Articular chondrocyte of knee joint (primary cell): Measurements from ENCODE around the gene CACNB3. TPM values are rescaled to one million over a fixed set of nuclear protein-coding genes. Genes with fewer than 3 reads are reported as not detected.

Source experiments
- small RNA-seq: library from RNA; depleted of rRNA; stranded (forward); fragments of <200 nt; gene quantifications from one replicate; pipeline ENCODE3, GENCODE V24; 2012
- total RNA-seq: library from RNA; depleted of rRNA; stranded (reverse); fragments of >200 nt; gene quantifications from 2 replicates; pipeline ENCODE4 v1.2.3, GENCODE V29; 2012

CACNB3 gene
- total RNA-seq, result 16.9 and 21.4 TPM in 2 replicates

DNA sequence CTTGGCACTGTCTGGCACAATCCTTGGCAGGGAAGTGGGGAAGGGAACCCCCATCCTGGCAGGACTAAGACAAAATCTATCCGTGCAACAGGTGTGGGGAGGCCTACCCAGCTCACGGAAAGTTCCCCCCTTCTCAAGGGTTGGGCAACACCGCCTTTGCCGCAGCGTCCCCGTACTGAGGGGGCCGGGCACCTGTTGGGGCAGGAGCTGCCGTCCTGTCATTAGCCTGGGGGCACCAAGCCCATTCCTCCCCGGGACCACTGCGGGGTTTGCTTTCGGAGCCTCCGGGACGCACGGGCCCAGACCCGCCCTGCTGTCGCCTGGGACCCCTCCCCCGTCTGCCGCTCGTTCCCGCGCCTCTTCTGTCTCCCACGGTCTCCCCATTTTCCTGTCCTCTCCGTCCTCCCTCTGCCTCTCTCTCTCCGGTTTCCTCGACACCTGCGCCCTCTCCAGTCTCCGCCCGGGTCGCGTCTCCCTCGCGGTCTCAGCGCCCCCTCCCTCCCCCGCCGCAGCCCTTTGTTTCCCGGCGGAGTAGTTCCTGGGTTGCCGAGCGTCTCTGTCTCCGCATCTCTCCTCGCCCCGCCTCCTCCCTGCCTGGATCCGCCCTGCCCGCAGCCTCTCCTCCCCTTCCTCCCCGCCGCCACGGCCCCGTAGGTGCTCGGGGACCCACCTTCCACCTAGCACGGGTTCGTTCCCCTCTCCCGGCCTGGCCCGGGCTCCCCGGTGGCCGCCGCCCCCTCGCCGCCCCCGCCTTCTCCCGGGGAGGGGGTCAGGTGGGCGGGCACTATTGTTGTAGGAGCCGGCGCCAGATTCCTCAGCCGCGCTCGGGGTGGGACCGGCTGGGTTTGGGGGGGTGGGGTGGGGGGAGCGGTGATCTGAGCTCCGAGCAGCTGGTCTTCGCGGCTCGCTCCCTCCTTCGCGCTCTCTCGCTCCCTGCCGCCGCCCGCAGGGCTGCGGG lies at the start of gene CACNB3:
TSS of gene CACNB3 (plus strand) at position 624 of the 958 bp plus-strand sequence. CDS start 434 bp downstream, outside the sequence.

DNA sequence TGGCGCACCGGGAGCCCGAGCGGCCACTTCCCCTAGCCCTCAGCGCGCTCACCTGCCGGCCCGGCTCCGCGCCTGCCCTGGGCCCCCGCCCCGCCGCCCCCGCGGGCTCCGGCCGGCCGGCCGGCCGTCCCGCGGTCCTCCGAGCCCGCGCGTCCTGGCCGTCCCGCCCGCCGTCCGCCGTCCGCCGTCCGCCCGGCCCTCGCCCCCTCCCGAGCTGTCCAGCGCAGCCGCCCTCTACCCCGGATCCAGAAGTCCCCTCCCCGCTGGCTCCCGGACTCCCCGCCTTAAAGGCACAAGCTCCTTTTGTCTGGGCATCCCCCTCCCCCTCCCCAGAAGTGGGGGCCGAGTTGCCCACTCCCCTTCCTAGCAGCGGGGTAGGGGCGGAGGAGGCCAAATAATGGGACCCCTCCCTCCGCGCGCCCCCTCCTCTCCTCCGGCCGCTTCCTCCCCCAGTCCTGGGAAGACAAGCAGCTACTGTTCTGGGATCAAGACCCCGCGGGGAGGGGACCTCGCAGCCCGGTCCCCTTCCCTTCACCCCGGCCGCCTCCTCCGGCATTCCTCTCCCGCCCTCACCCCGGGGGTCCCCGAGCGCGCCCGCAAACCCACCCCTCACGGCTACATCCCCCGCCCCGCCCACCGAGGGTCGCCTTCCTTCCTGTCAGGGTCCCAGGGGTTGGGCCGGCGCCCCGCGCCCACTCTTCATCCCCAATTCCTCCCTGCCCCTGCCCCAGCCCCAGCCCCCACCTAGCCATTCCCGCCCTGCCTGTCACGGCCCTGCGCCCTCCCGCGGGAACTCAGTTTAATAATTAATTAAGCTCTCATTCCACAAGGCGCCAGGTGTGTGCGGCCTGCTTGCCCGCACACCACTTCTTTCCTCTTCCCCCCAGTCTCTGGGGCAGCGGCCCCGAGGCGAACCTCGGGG lies 29.2 kb upstream of the CACNB3 start, which contains the start of gene ADCY6:
TSS of gene ADCY6 (minus strand) at position 236 of the 922 bp plus-strand sequence. CDS start 5,655 bp downstream, outside the sequence.

DNA sequence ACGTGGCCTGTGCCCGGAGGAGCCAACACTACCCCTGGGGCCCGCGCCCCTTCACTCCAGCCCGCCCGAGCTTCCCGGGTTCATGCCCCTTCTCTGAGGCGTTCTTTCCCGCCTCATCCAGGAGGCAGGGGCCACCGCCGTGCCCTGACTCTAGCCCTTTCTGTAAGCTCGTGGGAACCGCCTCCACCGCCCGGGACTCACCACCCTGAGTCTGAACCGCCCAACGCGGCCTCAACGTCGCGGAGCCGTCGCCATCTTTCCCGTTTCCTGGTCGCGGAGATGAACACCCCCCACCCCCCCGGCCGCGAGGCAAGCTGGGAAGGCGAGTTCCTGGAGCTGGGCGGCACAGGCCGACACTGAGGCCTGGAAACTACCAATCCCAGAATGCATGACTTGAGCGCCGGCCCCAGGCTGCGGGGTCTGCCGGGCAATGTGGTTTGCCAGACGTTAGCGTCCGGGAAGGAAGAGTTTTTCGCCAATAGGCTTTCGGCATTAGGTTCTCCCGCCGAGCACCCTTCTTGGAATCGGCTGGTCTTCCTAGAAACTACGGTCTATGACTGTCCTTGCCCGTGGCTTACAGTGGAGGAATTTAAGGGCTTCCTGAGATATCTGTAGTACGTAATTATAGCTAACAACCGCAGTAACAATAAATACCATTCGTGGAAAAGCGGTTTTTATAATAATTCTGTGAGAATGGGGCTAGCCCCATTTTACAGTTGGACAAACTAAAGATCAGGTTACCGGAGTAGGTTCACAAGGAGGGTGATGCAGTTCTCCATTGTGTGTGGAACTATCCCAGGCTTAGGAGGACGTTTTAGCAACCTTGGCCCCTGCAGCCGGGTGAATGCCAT lies 33.8 kb downstream of the CACNB3 start, which contains the start of gene DDX23:
TSS of gene DDX23 (minus strand) at position 281 of the 851 bp plus-strand sequence. CDS start 6,381 bp downstream, outside the sequence.

DNA sequence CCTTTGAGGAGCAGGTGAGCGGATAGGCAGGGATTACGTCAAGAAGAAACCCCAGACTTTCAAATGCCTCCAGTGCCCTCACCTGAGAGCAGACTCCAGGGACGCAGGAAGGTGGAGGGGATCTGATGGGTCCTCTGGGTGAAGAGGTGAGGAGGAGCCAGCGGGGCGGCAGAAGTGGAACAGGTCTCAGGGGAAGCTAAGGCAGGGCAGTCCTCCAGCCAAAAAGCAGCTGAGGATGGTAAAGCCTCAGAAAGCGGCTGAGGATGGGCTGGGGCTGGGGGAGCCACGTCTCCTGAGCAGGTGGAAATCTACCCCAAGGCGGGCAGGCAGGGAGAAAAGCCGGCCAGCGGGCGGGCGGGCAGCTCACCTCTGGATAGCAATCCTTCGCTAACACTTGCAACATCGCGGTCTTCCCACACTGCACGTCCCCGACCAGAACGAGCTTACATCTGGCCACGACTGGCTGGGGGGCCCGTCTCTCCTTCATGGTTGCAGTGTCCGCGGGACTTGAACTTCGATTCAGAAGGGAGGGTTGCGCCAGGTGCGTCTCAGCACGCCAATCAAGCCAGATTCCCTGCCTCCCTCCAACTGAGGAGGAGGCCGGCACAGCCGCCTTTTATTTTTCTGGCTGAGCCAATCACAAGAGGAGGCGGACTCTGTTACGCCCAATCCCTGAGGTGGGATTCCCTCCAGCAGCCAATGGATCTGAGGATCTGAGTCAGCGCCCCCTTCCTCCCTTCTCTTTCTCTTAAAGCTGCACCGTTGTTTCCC lies 47.2 kb downstream of the CACNB3 start, which contains the start of gene RND1:
TSS of gene RND1 (minus strand) at position 590 of the 771 bp plus-strand sequence. CDS start at position 487, 103 bp downstream.

Small RNAs within 50 kb of the gene (small RNA-seq; reads per million reads assigned to genes)
- gene MIR4701 (not detected), gene RF00019 (not detected)

Other genes with a start within 250 kb of the CACNB3 start
- not detected in 2 replicates for gene LALBA, start 248.4 kb upstream of the CACNB3 start, total RNA-seq
- 42.2 and 56.4 TPM in 2 replicates for gene KANSL2, start 136.3 kb upstream of the CACNB3 start, total RNA-seq
- 32.0 and 41.2 TPM in 2 replicates for gene CCNT1, start 101.8 kb upstream of the CACNB3 start, total RNA-seq
- 24.0 and 24.2 TPM in 2 replicates for gene ADCY6, start 29.4 kb upstream of the CACNB3 start, total RNA-seq
- 47.3 and 54.2 TPM in 2 replicates for gene DDX23, start 33.7 kb downstream of the CACNB3 start, total RNA-seq
- gene RND1, start 47.4 kb downstream of the CACNB3 start, total RNA-seq, result 0.22 and 0.39 TPM in 2 replicates
- gene FKBP11, start 107.0 kb downstream of the CACNB3 start, total RNA-seq, result 17.4 and 31.5 TPM in 2 replicates
- 56.8 and 66.7 TPM in 2 replicates for gene ARF3, start 139.0 kb downstream of the CACNB3 start, total RNA-seq
- gene WNT10B, start 153.2 kb downstream of the CACNB3 start, total RNA-seq, result under 0.01 and 0.13 TPM in 2 replicates
- gene WNT1, start 159.8 kb downstream of the CACNB3 start, total RNA-seq, result not detected in 2 replicates
- 0.11 and 0.13 TPM in 2 replicates for gene DDN, start 180.9 kb downstream of the CACNB3 start, total RNA-seq
- 96.9 and 104 TPM in 2 replicates for gene PRKAG1, start 200.3 kb downstream of the CACNB3 start, total RNA-seq
- gene KMT2D, start 242.3 kb downstream of the CACNB3 start, total RNA-seq, result 24.5 and 25.3 TPM in 2 replicates